SJSA1 (cell line): ENCODE measurements around the gene KCNK6. TPM values are rescaled to one million over a fixed set of nuclear protein-coding genes. Genes with fewer than 3 reads are reported as not detected.

Experiments
- DNase-seq, 2 experiments: peaks; one replicate each; pipeline ENCODE4 v3.0.0-alpha.2; 2015 to 2020; ENCODE audit warnings: low spot score in 2 of 2, low read depth in 1 of 2
- H3K27ac ChIP-seq: fragments of 250-450 bp; sonication (Bioruptor Pico); 2 replicates; pipeline ENCODE4 v1.5.1; 2020; ENCODE audit warnings: mild to moderate bottlenecking, moderate library complexity
- H3K27me3 ChIP-seq: fragments of 250-450 bp; sonication (Bioruptor Pico); replicated peaks from 2 replicates; pipeline ENCODE4 v1.5.1; 2020; ENCODE audit warnings: mild to moderate bottlenecking, moderate library complexity
- H3K36me3 ChIP-seq: fragments of 250-450 bp; sonication (Bioruptor Pico); 2 replicates; pipeline ENCODE4 v1.5.1; 2020; ENCODE audit warnings: mild to moderate bottlenecking
- H3K4me1 ChIP-seq: fragments of 250-450 bp; sonication (Bioruptor Pico); replicated peaks from 2 replicates; pipeline ENCODE4 v1.6.1; 2021; ENCODE audit warnings: mild to moderate bottlenecking
- H3K4me3 ChIP-seq: fragments of 250-450 bp; sonication (Bioruptor Pico); 2 replicates; pipeline ENCODE4 v1.5.1; 2020; ENCODE audit warnings: mild to moderate bottlenecking
- H3K9me3 ChIP-seq: fragments of 250-450 bp; sonication (Bioruptor Pico); replicated peaks from 2 replicates; pipeline ENCODE4 v1.5.1; 2020; ENCODE audit warnings: mild to moderate bottlenecking
- total RNA-seq: library from RNA; depleted of rRNA; stranded (reverse); fragments of >200 nt; shearing (Covaris generic); gene quantifications from 2 replicates; pipeline ENCODE4 v1.2.3, GENCODE V29; 2014

KCNK6 gene
- total RNA-seq, 1 experiment from 2014 or later = 0.34 TPM

DNA sequence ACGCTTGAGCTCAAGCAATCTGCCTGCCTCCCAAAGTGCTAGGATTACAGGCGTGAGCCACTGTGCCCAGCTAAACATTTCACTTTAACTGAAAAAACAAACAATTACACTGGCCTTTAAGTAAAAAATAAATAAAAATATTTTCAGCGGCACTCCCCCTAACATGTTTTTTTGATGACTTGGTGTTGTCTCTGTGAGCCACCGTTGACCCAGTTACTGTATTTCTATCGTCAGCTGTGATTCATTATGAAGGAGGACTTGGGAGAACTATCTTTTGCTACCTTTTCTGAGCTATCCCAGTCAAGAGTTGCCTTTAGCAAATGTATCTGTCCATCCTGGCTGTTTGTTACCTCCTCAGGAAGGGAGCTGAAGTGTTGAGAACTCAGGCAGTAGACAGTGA lies 34.1 kb upstream of the KCNK6 start:
- H3K36me3 ChIP-seq = no peaks in the 10 kb centered on the region
- H3K9me3 ChIP-seq = no peaks in the 10 kb centered on the region
- peak in 1 of 2 experiments; percentile 57 for DNase-seq
- H3K27me3 ChIP-seq = no peaks in the 10 kb centered on the region
- no peak overlapping the region for H3K4me3 ChIP-seq
- H3K27ac ChIP-seq = no peak overlapping the region
- peaks cover 20% of the 10 kb centered on the region for H3K4me1 ChIP-seq

DNA sequence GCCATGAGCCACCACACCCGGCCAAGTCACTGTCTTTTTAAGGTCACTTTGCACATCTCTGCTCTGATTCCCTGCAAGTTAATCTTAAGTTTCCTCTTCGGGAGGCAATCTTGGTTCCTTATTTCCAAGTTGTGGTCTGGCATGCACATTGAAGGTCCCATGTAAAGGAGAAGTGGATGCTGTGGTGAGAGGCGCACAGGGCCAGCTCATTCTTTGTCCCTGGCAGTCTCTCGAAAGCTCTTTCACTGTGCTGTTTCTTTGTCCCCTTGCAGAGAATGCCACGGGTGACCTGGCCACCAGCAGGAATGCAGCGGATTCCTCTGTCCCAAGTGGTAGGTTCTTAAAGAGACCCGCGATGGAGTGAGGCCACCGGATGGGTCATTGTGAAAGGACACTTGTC lies 32.0 kb upstream of the KCNK6 start:
- Histone ChIP-seq H3K9me3 (no peaks in the 10 kb centered on the region), H3K27me3 (no peaks in the 10 kb centered on the region), H3K27ac (no peak overlapping the region), H3K36me3 (no peaks in the 10 kb centered on the region), H3K4me3 (no peak overlapping the region), H3K4me1 (peaks cover 23% of the 10 kb centered on the region)
- DNase-seq = no peak

DNA sequence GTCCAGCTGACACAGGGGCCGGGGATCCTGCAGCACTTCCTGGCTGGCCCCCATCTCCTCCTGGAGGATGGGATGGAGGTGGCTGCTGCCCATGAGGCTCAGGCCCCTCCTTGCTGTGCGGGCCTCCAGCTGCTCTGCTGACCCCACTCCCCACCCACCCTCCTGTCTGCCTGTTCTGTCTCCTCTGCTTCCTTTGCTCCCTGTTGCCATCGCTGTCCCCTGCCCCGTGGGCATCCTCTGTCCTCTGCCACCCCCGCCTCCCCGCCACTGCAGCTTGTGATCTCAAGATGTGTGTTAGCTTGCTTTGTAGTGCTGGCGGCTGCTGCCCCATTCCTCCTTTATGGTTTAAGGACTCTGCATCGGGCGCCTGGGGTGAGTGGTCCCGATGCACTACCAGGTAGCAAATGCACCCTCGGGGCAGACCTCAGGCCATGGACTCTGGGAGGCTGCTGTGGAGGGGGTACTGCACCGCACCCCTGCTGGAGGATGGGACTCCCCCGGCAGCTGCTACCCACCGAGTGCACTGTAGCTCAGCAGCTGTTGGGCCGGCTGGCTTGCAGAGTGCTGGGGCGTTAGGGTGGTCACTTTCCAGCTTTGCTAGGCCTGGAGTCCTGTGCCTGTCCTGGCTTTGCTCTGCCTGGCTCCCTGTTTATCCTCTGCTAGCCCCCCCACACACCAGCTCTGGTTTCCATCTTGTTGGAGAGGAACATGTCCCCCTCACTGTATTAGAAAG lies 31.4 kb upstream of the KCNK6 start:
- no peak overlapping the region for H3K4me3 ChIP-seq
- H3K4me1 ChIP-seq = peaks cover 23% of the 10 kb centered on the region
- DNase-seq = no peak
- H3K9me3 ChIP-seq = no peaks in the 10 kb centered on the region
- H3K27ac ChIP-seq = no peak overlapping the region
- H3K27me3 ChIP-seq = no peaks in the 10 kb centered on the region
- no peaks in the 10 kb centered on the region for H3K36me3 ChIP-seq

DNA sequence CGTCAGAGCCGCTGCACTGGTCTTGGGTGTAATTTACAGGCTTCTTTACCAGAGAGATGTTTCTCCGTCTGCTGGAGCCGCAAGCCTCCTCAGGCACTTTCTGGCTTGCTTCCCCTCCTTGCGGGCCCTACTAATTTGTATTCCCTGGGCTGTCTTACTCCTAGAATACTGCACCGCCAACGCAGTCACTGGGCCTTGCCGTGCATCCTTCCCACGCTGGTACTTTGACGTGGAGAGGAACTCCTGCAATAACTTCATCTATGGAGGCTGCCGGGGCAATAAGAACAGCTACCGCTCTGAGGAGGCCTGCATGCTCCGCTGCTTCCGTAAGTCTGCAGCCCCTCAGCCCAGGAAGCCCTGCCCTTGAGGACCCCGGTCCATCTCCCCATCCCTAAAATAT lies 29.7 kb upstream of the KCNK6 start:
- H3K9me3 ChIP-seq = no peaks in the 10 kb centered on the region
- no peak overlapping the region for H3K27ac ChIP-seq
- H3K27me3 ChIP-seq = no peaks in the 10 kb centered on the region
- H3K4me3 ChIP-seq = no peak overlapping the region
- H3K36me3 ChIP-seq = no peaks in the 10 kb centered on the region
- peaks cover 23% of the 10 kb centered on the region for H3K4me1 ChIP-seq
- no peak for DNase-seq

DNA sequence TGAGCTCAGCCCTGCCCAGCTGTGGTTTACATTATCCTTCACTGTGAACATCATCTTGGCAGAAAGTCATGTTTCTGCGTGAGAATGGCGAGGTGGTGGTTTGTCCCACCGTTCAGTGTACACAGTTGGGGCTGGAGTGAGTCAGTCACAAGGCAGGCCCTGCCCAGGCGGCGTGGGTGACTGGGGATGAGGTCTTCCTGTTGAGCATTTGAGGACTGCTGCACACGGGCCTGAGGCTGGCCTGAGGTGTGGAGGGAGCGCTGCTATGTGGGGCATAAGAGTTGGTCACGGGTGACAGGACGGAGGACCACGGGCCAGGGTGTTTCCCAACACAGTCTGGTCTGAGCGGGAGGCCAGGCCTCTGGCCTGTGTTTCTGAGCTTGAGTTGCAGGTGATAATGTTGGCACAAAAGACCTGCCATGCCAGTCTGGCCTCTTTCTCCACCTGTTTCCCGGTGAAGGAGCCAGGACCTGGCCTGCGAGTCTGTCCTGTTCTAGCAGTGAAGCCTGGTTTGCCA lies 29.0 kb upstream of the KCNK6 start:
- peak; percentile 82 to 93 for DNase-seq
- H3K27me3 ChIP-seq = no peaks in the 10 kb centered on the region
- no peaks in the 10 kb centered on the region for H3K9me3 ChIP-seq
- H3K27ac ChIP-seq = no peak overlapping the region; the same call in 1 of the 2 replicates
- no peaks in the 10 kb centered on the region for H3K36me3 ChIP-seq
- H3K4me1 ChIP-seq = peaks cover 17% of the 10 kb centered on the region
- H3K4me3 ChIP-seq = no peak overlapping the region

DNA sequence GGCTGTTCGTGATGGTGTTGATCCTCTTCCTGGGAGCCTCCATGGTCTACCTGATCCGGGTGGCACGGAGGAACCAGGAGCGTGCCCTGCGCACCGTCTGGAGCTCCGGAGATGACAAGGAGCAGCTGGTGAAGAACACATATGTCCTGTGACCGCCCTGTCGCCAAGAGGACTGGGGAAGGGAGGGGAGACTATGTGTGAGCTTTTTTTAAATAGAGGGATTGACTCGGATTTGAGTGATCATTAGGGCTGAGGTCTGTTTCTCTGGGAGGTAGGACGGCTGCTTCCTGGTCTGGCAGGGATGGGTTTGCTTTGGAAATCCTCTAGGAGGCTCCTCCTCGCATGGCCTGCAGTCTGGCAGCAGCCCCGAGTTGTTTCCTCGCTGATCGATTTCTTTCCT lies 27.8 kb upstream of the KCNK6 start:
- Histone ChIP-seq H3K36me3 (no peaks in the 10 kb centered on the region), H3K27me3 (no peaks in the 10 kb centered on the region), H3K9me3 (no peaks in the 10 kb centered on the region), H3K4me3 (no peak overlapping the region), H3K4me1 (peaks cover 12% of the 10 kb centered on the region), H3K27ac (no peak overlapping the region)
- no peak for DNase-seq

DNA sequence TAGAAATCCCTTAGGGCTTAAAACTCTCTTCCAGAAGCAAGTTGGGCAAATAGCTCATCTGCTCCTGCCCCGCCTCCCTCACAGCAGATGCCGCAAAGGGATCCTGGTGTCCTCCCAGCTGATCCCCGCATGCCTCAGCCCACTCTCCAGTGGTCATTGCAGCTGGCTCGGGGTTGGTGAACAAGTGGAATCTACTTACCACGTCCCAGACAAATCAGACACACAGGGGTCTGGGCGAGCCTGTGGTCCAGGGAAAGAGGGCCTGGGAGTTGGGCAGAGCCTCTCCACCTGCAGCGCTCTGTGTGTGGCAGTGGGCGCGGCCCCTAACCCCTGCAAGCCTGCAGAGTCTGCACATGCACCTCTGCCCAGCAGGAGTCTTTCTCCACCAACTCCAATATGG lies 26.4 kb upstream of the KCNK6 start:
- DNase-seq = no peak
- no peak overlapping the region for H3K4me3 ChIP-seq
- H3K4me1 ChIP-seq = peaks cover 12% of the 10 kb centered on the region
- H3K27ac ChIP-seq = no peak overlapping the region
- no peaks in the 10 kb centered on the region for H3K36me3 ChIP-seq
- H3K9me3 ChIP-seq = no peaks in the 10 kb centered on the region
- no peaks in the 10 kb centered on the region for H3K27me3 ChIP-seq

DNA sequence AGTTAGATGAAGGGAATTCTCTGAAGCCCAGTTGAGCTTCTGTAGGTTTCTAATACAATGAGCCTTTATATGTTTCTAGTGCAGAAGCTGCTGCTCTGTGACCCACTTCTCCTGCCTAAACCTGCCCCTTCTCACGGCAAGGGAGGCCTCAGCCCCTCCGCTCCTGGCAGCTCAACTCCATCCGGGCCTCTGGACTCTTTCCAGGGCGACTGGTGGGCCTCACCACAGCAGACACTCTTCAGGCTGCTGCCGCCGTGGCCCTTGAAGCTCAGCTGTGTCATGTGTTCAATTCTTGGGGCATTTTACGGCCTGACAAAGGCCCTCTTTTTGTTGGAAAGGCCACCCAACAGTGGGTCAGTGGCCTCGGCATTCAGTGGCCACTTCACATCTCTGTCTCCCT lies 25.6 kb upstream of the KCNK6 start:
- no peak overlapping the region for H3K4me3 ChIP-seq
- H3K36me3 ChIP-seq = no peaks in the 10 kb centered on the region

DNA sequence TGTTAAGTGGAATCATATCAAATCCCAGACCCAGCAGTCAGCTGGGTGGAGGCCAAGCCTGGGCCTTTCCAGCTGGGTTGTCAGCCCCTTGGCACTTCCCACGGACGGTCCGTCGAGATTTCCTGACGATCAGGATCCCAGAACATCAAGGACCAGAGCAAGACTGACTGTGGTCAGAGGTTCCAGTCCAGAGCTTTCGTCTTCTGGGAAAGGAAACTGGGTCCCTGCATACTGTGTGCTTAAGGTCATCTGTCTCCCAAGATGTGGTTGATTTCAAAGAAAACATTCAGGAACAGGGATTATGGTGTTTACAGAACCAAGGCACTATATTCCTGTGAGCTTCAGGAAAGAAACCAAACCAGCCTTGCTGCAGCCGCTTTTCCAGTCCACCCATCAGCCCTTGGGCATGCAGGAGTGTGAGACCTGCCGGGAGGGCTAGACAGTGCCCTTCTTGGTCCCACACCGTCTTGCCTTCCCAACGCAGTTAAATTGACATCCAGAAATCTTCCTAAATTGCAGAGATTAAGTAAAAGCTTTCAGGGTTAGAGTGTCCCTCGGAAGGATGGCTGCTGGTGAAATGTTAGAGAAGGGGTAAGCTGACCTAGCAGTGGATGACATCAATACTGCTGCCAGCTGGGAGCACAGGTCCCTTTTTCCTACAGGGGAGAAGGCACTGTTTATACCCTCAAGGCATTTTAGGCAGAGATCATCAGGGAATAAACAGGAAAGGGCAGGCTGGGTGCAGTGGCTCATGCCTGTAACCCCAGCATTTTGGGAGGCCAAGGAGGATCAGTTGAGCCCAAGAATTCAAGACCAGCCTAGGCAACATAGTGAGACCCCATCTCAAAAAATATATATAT lies 20.6 kb upstream of the KCNK6 start:
- Histone ChIP-seq H3K27ac (no peak overlapping the region), H3K9me3 (no peaks in the 10 kb centered on the region), H3K4me3 (no peak overlapping the region), H3K36me3 (peaks cover 1% of the 10 kb centered on the region; the same call in 1 of the 2 replicates), H3K4me1 (peaks cover 21% of the 10 kb centered on the region), H3K27me3 (no peaks in the 10 kb centered on the region)
- DNase-seq = no peak

More for the DNA sequence above, 25.6 kb upstream of the KCNK6 start:
- H3K9me3 ChIP-seq = no peaks in the 10 kb centered on the region
- peaks cover 17% of the 10 kb centered on the region for H3K4me1 ChIP-seq
- H3K27ac ChIP-seq = no peak overlapping the region
- no peaks in the 10 kb centered on the region for H3K27me3 ChIP-seq
- no peak for DNase-seq

DNA sequence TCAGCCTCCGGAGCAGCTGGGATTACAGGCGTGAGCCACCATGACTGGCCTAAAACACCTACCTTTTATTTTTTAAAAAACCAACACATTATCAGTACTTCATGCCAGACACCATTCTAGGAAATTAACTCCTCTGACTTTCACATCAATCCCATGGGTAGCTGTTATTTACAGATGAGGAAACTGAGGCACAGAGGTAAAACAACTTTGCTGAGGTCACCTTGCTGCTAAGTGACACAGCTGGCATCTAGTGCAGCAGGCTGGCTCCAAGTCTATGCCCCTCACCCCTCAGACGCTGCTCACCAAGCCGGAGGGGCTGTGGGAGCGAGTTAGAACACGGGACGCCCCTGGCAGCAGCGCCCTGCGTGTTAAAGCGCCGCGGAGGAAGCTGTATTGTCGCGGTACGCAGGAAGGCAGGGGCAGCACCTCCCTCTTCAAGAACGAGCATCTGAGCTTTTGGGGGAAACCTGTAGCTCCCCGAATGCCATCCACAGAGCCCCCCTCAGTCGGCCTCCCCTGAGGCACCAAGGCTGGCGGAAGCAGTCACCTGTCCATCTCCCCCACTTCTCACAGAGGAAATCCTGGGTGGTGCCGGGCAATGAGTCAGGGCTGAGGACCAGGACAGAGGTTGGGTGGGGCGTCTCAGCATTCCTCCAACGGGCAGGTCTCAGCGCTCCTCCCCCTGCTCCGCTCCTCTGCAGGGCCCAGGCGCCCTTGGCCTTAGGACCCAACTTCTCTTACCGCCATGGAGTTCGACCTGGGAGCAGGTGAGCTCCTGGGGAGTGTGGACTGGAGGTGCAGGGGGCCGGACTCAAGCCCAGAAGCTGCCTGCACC lies 15.9 kb upstream of the KCNK6 start, which contains the start of gene C19orf33:
Gene C19orf33, plus strand, starts transcription at position 735 of the 835 bp plus-strand sequence. Its CDS starts 11 bp downstream, at position 746.
- H3K27me3 ChIP-seq = no peaks in the 10 kb centered on the region
- H3K36me3 ChIP-seq = peaks cover 25% of the 10 kb centered on the region
- no peak within 1 kb of the TSS for H3K27ac ChIP-seq
- peaks cover 26% of the 10 kb centered on the region for H3K4me1 ChIP-seq
- H3K9me3 ChIP-seq = no peaks in the 10 kb centered on the region
- DNase-seq = no peak
- no peak within 1 kb of the TSS for H3K4me3 ChIP-seq

DNA sequence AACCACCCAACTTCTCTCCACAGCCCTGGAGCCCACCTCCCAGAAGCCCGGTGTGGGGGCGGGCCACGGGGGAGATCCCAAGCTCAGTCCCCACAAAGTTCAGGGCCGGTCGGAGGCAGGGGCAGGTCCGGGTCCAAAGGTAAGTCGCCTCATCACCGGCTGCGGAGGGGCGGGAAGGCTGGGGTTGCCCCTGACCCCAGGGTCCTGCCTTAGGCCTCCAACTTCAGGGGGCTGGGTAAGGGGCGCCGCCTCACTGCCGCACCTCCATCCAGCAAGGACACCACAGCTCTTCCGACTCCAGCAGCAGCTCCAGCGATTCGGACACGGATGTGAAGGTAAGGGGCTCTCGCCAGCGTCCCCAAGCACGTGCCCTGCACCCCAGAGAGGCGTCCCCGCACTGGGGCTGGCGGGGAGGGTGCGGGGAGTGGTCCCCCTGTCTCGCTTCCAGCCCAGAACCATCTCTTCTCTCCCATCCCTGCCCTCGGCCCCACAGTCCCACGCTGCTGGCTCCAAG lies 15.2 kb upstream of the KCNK6 start:
- Histone ChIP-seq H3K4me3 (no peak overlapping the region), H3K27me3 (no peaks in the 10 kb centered on the region), H3K4me1 (peaks cover 21% of the 10 kb centered on the region), H3K9me3 (no peaks in the 10 kb centered on the region), H3K27ac (no peak overlapping the region), H3K36me3 (peaks cover 25% of the 10 kb centered on the region)
- DNase-seq = no peak

DNA sequence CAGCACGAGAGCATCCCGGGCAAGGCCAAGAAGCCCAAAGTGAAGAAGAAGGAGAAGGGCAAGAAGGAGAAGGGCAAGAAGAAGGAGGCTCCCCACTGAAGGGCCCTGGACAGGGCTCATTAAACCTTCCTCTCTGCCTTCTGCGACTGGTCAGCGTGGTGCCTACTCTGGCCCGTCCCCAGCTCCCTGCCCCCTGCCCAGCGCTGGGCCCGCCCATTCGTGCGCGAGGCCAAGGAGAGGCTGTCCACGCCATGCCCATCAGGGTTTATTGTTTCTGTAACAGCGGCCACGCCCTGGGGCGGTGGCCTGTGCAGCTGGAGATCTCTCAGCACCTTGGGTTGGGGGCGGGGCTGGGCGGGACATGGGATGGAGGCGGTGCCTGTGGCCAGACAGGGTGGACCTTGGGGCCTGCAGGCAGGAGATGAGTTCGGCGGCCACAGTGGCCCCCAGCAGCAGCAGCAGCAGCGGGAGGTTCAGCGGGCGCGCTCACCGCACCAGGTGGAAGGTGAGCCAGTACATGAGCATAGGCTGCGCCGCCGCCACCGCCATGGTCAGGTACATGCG lies 14.7 kb upstream of the KCNK6 start:
- Histone ChIP-seq H3K36me3 (peaks cover 25% of the 10 kb centered on the region), H3K9me3 (no peaks in the 10 kb centered on the region), H3K27me3 (no peaks in the 10 kb centered on the region), H3K4me1 (peaks cover 21% of the 10 kb centered on the region), H3K4me3 (no peak overlapping the region), H3K27ac (no peak overlapping the region)
- DNase-seq = no peak

DNA sequence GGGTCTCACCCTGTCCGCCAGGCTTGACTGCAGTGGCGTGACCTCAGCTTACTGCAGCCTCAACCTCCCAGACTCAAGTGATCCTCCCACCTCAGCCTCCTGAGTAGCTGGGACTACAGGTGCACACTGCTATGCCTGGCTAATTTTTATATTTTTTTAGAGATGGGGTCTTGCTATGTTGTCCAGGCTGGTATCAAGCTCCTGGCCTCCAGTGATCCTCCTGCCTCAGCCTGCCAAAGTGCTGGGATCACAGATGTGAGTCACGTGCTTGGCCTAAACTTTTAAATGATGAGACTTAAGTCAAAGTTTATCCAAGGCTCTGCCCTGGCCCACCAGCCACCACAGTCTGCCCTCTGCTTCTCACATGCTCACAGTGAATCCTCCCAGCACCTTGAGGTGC lies 13.4 kb upstream of the KCNK6 start:
- Histone ChIP-seq H3K36me3 (peaks cover 25% of the 10 kb centered on the region), H3K4me1 (peaks cover 12% of the 10 kb centered on the region), H3K4me3 (no peak overlapping the region), H3K27me3 (no peaks in the 10 kb centered on the region), H3K27ac (no peak overlapping the region), H3K9me3 (no peaks in the 10 kb centered on the region)
- DNase-seq = no peak
